ENCODE results near the gene TMEM154.

- TF ChIP-seq EZH2phosphoT487 (IDR thresholded peaks at IDR 0.05; ENCODE audit: low read depth, severe bottlenecking, unreplicated experiment) (no peak), CTCF (IDR thresholded peaks at IDR 0.05; ENCODE audit: poor library complexity) (no peak), EZH2 (IDR thresholded peaks at IDR 0.05; ENCODE audit: borderline replicate concordance) (no peak)
Observed at GRCh38 chr4:152673489-152673888, 6.3 kb downstream of the TMEM154 start.

All from hepatocyte (in vitro differentiated cells).